Endothelial cell of umbilical vein (primary cell): ENCODE measurements around the gene RGS17. TPM values are rescaled to one million over a fixed set of nuclear protein-coding genes. Genes with fewer than 3 reads are reported as not detected.

Experiments
- BruUV-seq: library from RNA; stranded (reverse); fragments of 400-500 nt; replicated peaks from 2 replicates; lab custom pipeline; 2021; lab: Mats Ljungman, UMichigan
- CTCF ChIA-PET: fragments of 300-600, 350-600 bp; sonication (Branson Sonifier 250); formaldehyde crosslinking; loops from one replicate; lab custom pipeline; 2021; ENCODE audit warnings: antibody characterized with exemption, inconsistent platforms; lab: Charles Lee
- POLR2A ChIA-PET: fragments of 300-600, 350-600 bp; sonication (Branson Sonifier 250); formaldehyde crosslinking; loops from one replicate; lab custom pipeline; 2021; ENCODE audit warnings: antibody characterized with exemption, inconsistent platforms; lab: Charles Lee
- DNase-seq: peaks from one replicate; pipeline ENCODE4 v3.0.0-alpha.2; 2011; ENCODE audit warnings: low read depth, low spot score
- FAIRE-seq: peaks from 2 replicates; lab custom pipeline; 2011; peaks lifted over from hg19 to GRCh38; lab: Jason Lieb, UNC
- H2AFZ ChIP-seq: 2 replicates; pipeline ENCODE4 v1.6.0; 2012; ENCODE audit warnings: low read depth, low read length, control low read depth, inconsistent platforms
- H3K27ac ChIP-seq: 2 replicates; pipeline ENCODE4 v1.5.1; 2011; ENCODE audit warnings: low read depth, mild to moderate bottlenecking, control low read depth, low read length, moderate library complexity; ENCODE audit not compliant: insufficient read depth
- H3K27me3 ChIP-seq, 2 experiments: 2 replicates each; pipeline versions ENCODE4 v1.6.0 to v1.6.1; 2011; ENCODE audit warnings: low read length in 2 of 2, mixed read lengths in 1 of 2; ENCODE audit not compliant: control insufficient read depth in 2 of 2, insufficient read depth in 2 of 2
- H3K36me3 ChIP-seq, 2 experiments: 2 replicates in 1 of 2; 3 replicates in 1 of 2; pipeline ENCODE4 v1.5.1; 2011; ENCODE audit warnings: low read length in 2 of 2, mild to moderate bottlenecking in 1 of 2, moderate library complexity in 1 of 2; ENCODE audit not compliant: control insufficient read depth in 2 of 2, insufficient read depth in 2 of 2; ENCODE audit errors: extremely low read depth in 1 of 2
- H3K4me1 ChIP-seq: 3 replicates; pipeline ENCODE4 v1.5.1; 2011; ENCODE audit warnings: mild to moderate bottlenecking, low read length; ENCODE audit not compliant: control insufficient read depth, insufficient read depth; ENCODE audit errors: extremely low read depth
- H3K4me2 ChIP-seq: 2 replicates; pipeline ENCODE4 v1.6.1; 2011; ENCODE audit warnings: low read length, control low read depth, mixed read lengths; ENCODE audit not compliant: insufficient read depth
- H3K4me3 ChIP-seq, 3 experiments: fragments of 200-600 bp in 1 of 3; sonication (generic), shearing (Covaris generic) in 1 of 3; replicated peaks in 1 of 3; 2 replicates each; pipeline ENCODE4 v1.5.1; 2011 to 2016; ENCODE audit warnings: control low read depth in 3 of 3, low read length in 3 of 3, mild to moderate bottlenecking in 2 of 3, inconsistent platforms in 1 of 3, low read depth in 1 of 3, moderate library complexity in 1 of 3; ENCODE audit not compliant: insufficient read depth in 1 of 3
- H3K79me2 ChIP-seq: 2 replicates; pipeline ENCODE4 v1.6.0; 2012; ENCODE audit warnings: low read length, inconsistent platforms; ENCODE audit not compliant: control insufficient read depth, insufficient read depth
- H3K9ac ChIP-seq: replicated peaks from 2 replicates; pipeline ENCODE3; 2011; ENCODE audit warnings: low read length, control low read depth; ENCODE audit not compliant: insufficient read depth; ENCODE audit errors: extremely low read depth
- H3K9me1 ChIP-seq: replicated peaks from 3 replicates; pipeline ENCODE4 v1.6.0; 2011; ENCODE audit warnings: mild to moderate bottlenecking, low read length; ENCODE audit not compliant: control insufficient read depth, insufficient read depth; ENCODE audit errors: extremely low read depth
- H3K9me3 ChIP-seq: replicated peaks from 2 replicates; pipeline ENCODE4 v1.5.1; 2012; ENCODE audit warnings: low read length, inconsistent platforms; ENCODE audit not compliant: control insufficient read depth, insufficient read depth
- H4K20me1 ChIP-seq: replicated peaks from 2 replicates; pipeline ENCODE3; 2011; ENCODE audit warnings: mild to moderate bottlenecking, low read length; ENCODE audit not compliant: control insufficient read depth, insufficient read depth; ENCODE audit errors: extremely low read depth
- EZH2 ChIP-seq: IDR thresholded peaks from 2 replicates; pipeline ENCODE4 v1.6.1; 2012; ENCODE audit warnings: borderline replicate concordance, low read depth, mild to moderate bottlenecking, moderate library complexity, low read length, inconsistent platforms; ENCODE audit not compliant: severe bottlenecking
- FOS ChIP-seq: IDR thresholded peaks from 2 replicates; pipeline ENCODE4 v1.6.1; 2011; ENCODE audit warnings: mild to moderate bottlenecking, low read length, moderate library complexity, borderline replicate concordance; ENCODE audit not compliant: insufficient read depth
- GATA2 ChIP-seq: IDR thresholded peaks from 2 replicates; pipeline ENCODE4 v1.7.0; 2011; ENCODE audit warnings: low read depth, mild to moderate bottlenecking, moderate library complexity, mixed read lengths, low read length; ENCODE audit not compliant: insufficient read length, insufficient read depth
- JUN ChIP-seq: IDR thresholded peaks from 2 replicates; pipeline ENCODE4 v1.6.1; 2011; ENCODE audit warnings: borderline replicate concordance, low read depth; ENCODE audit not compliant: insufficient read length, insufficient read depth
- MYC ChIP-seq: IDR thresholded peaks from one replicate; pipeline ENCODE4 v1.6.1; 2011; ENCODE audit warnings: mild to moderate bottlenecking, low read depth, low read length
- POLR2A ChIP-seq: IDR thresholded peaks from 2 replicates; pipeline ENCODE4 v1.6.1; 2012; ENCODE audit warnings: low read depth, mild to moderate bottlenecking, control low read depth, low read length
- POLR2AphosphoS5 ChIP-seq: IDR thresholded peaks from 2 replicates; pipeline ENCODE4 v1.6.1; 2012; ENCODE audit warnings: low read depth, mild to moderate bottlenecking, control low read depth, low read length, moderate library complexity; ENCODE audit not compliant: insufficient read depth
- dilution Hi-C: fragments of 300-500 bp; cut with MboI; formaldehyde crosslinking; loops from one replicate; pipeline ENCODE4 v1.15.0; 2019; ENCODE audit warnings: low sequenced_read_pairs; ENCODE audit not compliant: extremely low pct_ligation_motif_present
- intact Hi-C: fragments of 100-400 bp; cut with micrococcal nuclease; formaldehyde crosslinking; loops from one replicate; pipeline ENCODE4 v1.10.0; 2022
- polyA plus RNA-seq, 4 experiments: library from polyadenylated mRNA; depleted of rRNA in 3 of 4; stranded (reverse) in 3 of 4; unstranded in 1 of 4; fragments of >200 nt; gene quantifications; 2 replicates each; pipeline versions ENCODE4 v1.2.1 to v1.2.3, GENCODE V29; 2011 to 2012; ENCODE audit warnings: missing spikeins in 1 of 4
- total RNA-seq: library from RNA; stranded (reverse); gene quantifications from 2 replicates; pipeline ENCODE4 v1.2.3, GENCODE V29; 2021
- TF ChIP-seq, protein P1 (sequence below): IDR thresholded peaks from 2 replicates; pipeline ENCODE4 v1.6.1; 2011; ENCODE audit not compliant: insufficient read depth, insufficient read length
- TF ChIP-seq, protein P2 (sequence below), 2 donors: IDR thresholded peaks; 1 replicate in 1 of 2; 2 replicates in 1 of 2; pipeline ENCODE4 v1.5.1; 2011; ENCODE audit warnings: low read length in 2 of 2, mild to moderate bottlenecking in 2 of 2, moderate library complexity in 2 of 2, control low read depth in 1 of 2, inconsistent platforms in 1 of 2, low read depth in 1 of 2; ENCODE audit not compliant: insufficient read depth in 1 of 2; ENCODE audit errors: extremely low read depth in 1 of 2

RGS17 gene
- total and polyA plus RNA-seq, 2 donors (not counting 3 experiments of a cell fraction or from before 2014, with no cell fraction given) = 0.40 to 1.1 TPM

DNA sequence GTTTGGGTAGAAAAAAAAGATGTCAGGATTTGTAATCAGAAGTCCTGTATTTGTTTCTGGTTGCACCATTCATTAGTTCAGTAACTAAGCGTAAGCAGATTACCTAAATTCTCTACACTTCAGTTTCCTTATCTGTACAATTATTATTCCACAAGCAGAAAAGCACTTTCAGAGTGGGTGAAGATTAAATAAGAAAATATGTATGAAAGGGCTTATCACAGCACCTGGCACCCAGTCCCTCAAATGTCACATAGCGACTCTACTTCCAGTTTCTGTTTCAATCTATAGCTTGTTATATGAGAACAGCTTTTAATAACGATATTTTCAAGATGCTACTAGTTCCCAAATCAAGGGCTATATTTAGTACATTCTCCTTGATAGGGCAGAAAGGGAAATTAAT, 31.4 kb downstream of the RGS17 start:
- Histone ChIP-seq H3K36me3 (no peaks in the 10 kb centered on the region), H3K27me3 (no peaks in the 10 kb centered on the region), H3K9ac (no peak overlapping the region), H4K20me1 (no peaks in the 10 kb centered on the region), H2AFZ (no peak overlapping the region), H3K9me3 (no peaks in the 10 kb centered on the region), H3K4me3 (no peak overlapping the region), H3K79me2 (no peaks in the 10 kb centered on the region), H3K4me1 (no peaks in the 10 kb centered on the region), H3K27ac (no peak overlapping the region), H3K9me1 (no peaks in the 10 kb centered on the region), H3K4me2 (no peak overlapping the region)
- DNase-seq (no peak), FAIRE-seq (no peak)
- TF ChIP-seq EZH2 = no peak
- no peak for TF ChIP-seq MYC
- no peak for TF ChIP-seq POLR2AphosphoS5
- no peak for TF ChIP-seq GATA2
- TF ChIP-seq, protein P1, sequence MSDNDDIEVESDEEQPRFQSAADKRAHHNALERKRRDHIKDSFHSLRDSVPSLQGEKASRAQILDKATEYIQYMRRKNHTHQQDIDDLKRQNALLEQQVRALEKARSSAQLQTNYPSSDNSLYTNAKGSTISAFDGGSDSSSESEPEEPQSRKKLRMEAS = no peak
- TF ChIP-seq JUN = no peak
- TF ChIP-seq FOS = no peak
- TF ChIP-seq POLR2A = no peak
- TF ChIP-seq, protein P2, sequence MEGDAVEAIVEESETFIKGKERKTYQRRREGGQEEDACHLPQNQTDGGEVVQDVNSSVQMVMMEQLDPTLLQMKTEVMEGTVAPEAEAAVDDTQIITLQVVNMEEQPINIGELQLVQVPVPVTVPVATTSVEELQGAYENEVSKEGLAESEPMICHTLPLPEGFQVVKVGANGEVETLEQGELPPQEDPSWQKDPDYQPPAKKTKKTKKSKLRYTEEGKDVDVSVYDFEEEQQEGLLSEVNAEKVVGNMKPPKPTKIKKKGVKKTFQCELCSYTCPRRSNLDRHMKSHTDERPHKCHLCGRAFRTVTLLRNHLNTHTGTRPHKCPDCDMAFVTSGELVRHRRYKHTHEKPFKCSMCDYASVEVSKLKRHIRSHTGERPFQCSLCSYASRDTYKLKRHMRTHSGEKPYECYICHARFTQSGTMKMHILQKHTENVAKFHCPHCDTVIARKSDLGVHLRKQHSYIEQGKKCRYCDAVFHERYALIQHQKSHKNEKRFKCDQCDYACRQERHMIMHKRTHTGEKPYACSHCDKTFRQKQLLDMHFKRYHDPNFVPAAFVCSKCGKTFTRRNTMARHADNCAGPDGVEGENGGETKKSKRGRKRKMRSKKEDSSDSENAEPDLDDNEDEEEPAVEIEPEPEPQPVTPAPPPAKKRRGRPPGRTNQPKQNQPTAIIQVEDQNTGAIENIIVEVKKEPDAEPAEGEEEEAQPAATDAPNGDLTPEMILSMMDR (IDR thresholded peaks at IDR 0.05; ENCODE audit: extremely low read depth in 1 of 2, insufficient read depth in 1 of 2, low read depth in 1 of 2, low read length in 2 of 2) = no peak
- POLR2A ChIA-PET = no interaction called here
- dilution Hi-C loops (no loop called here), intact Hi-C loops (no loop called here)
- CTCF ChIA-PET = interaction anchor here (1.0 kb wide), 2 partner anchors 15 to 68 kb away, joined by 3 to 4 read pairs; no protein-coding TSS in a partner anchor
- no TSS peak for BruUV-seq
